GM19455 (cell line): ENCODE measurements around the gene IL21.
A peak's percentile ranks its signal among the peaks of the same experiment; 100 is the strongest.
"Not testable (repeated sequence)": the region's sequence is repeated elsewhere in the genome, so short reads cannot be mapped to it uniquely, and the experiment has no call there.

ENCODE experiments used
- ATAC-seq: cut with Tn5 transposase; IDR thresholded peaks from one replicate; pipeline ENCODE4 v1.9.1; 2021; ENCODE audit not compliant: unreplicated experiment

The IL21 gene

DNA sequence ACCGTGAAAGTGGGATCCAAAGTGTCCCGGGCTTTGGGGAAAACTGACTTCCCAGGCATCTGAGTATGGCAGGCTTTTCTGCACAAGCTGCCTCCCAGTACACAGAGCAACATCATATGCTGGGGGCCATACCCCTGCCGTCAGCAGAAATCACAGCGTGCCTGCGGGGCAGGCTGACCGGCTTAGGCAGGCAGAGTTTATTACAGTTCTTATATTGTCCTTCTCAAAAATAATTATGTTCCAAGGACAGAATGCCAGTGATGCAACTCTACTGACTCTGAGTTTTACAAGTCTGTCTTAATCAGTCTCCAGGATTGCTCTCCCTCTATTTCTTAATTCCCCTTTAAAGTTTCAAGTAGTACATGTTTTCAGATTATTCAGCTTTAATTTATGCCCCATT is 37.0 kb downstream of the IL21 start:
- ATAC-seq, result no peak

DNA sequence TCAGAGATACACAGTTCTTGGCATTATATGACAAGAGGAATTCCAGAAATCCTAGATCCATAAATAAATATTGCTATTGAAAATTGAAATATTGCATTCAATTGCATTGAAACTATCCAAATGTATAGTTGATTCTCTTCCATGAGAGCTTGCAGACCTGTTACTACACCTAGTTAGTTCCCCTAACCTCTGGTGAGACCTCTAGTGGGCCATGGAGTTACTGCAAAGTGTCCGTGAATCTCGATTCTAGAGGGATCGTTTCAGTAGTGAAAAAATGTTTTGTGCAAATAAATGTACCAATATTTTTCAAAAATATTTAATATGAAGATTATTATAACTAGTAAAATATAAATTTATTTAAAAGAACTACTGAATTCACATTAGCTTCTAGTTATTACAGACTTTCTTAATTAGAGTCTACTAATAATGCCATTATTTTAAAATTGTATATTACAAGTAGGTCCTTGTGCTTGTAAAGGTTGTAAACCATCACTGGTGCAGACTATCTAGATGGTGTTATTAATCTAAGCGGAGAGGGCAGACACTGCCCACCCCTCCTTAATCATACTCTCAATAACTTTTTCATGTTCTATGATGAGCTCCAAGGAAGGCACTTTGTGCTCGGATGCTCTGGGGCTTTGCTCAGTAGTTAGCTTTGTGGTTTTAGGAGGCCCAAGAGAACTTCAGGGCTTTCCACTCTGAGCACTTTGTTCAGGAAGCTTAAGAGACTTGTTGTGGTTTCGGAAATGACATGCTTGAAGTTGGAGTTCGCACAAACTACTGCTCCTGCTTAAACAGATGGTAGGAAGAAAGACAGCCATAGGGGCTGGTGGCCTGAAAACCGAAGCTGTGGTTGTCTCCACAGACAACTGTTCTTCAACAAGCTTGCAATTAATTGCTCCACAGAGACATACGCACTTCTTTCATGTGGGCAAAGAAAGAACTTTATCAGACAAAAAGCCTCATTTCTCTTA is 42.8 kb downstream of the IL21 start:
- ATAC-seq, result peak; percentile 81

DNA sequence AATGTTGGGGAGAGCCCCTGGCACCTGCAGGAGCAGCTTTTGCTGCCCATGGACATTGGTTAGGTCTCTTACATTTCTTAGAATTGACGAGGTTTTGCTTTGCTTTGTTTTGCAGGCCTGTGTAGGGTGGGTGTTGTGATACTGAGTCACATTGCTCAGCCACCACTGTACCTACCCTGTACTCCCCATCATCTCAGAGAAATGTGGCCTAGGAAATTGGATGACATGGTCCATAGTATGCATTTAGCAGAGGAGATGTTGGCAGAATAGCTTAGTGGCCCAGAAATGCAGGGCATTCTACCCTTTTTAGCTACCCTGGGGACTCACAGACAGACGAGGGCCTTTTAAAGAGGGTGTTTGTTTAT is 43.7 kb downstream of the IL21 start:
- no peak for ATAC-seq

DNA sequence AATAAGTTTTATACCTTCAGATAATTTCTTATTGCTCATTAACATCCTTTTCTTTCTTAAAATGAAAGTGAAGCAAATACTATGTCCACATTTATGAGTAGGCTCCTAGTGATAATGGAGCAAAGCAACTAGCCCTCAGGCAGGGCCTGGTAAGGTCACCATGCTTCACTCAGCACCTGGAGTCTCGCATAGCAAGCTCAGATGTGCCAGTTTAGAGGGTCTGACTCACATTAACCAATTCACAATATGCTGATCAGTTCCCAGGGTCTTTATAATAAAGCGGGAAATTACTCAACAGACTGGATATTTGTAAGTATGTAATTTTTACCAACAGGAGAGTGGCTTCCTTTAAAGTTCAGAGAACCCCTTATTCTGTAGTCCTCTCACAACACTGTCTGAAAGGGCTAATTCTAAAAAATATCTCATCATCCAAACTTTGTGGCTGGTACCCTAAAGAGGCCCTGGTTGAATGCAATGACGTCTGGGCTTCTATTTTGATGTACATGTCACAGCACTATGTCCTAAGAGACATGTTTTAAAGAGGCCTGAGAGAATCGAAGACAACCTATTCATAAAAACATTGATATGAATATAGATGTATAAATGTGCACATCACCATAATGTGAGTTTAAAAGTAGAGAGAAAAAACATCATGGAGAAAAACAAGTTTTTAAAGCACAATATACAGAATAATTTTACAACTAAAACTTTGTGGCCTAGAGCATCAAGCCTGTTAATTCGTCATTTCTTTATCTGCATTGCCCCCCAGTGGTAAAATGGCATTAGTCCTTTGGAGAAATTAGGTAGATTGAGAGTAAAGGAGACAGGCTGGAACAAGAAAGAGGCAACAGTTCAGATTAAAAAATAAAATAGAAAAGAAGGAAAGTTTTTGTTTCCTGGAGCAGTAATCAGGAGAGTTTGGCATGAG is 44.3 kb downstream of the IL21 start:
- no peak for ATAC-seq

DNA sequence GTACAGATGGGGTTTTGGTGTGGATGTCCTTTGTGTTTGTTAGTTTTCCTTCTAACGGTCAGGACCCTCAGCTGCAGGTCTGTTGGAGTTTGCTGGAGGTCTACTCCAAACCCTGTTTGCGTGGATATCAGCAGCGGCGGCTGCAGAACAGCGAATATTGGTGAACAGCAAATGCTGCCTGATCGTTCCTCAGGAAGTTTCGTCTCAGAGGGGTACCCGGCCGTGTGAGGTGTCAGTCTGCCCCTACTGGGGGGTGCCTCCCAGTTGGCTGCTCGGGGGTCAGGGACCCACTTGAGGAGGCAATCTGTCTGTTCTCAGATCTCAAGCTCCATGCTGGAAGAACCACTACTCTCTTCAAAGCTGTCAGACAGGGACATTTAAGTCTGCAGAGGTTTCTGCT is 46.5 kb downstream of the IL21 start:
- not testable (repeated sequence) for ATAC-seq

DNA sequence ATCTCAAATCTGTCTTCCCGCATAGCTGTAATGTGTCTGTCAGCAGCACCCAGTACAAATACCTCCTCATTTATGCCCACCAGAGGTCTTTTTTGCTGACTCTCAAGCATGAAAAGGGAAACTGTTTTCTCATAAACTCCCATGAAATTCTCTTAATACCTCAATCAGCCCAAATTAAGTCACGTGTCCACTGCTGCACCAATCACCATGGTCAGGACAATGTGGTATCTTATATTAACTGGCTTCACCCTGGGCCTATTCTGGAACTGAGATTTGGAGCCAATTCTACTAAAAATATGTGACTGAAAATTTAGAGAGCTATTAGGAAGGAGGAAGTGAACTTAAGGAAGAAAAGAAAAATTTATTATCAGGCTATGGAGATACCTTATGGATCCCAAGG is 58.4 kb downstream of the IL21 start:
- ATAC-seq, result no peak
